GM04504 (cell line): ENCODE measurements around the gene TRPM5.

Source experiments
- DNase-seq: peaks from one replicate; pipeline ENCODE4 v3.0.0-alpha.2; 2012; ENCODE audit warnings: low read depth

The TRPM5 gene

DNA sequence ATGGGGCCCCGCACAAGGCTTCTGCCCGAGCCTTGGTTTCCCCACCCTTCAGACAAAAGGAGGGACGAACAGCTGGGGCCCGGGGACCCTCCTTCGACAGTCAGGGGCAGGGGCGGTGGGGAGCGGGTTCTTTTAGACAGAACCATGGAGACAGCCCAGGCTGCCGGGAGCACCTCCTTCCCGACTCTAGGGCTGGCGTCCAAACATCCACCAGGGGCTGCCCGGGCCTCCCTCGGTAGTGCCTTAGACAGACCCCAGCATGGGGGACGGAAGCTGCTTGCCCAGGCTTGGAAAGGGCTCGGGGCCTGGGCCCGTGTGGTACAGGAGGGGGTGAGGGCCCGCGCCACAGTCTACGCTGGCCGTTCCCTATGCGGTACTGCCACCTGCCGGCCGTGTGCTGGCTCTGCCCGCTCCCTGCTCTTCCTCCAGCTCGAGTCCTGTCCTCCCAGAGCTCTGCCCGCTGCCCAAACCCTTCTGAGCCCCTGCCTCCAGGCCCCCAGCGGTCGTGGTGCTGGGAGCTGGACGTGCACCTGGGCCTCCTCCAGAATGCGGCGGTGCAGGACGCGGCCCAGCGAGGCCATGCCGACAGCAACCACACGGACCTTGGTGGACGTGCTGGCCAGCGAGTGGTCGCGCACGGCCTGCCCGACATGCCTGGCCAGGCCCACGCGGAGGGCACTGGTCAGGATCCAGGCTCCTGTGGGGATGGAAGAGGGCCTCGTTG lies 23.6 kb downstream of the TRPM5 start:
- no peak for DNase-seq

DNA sequence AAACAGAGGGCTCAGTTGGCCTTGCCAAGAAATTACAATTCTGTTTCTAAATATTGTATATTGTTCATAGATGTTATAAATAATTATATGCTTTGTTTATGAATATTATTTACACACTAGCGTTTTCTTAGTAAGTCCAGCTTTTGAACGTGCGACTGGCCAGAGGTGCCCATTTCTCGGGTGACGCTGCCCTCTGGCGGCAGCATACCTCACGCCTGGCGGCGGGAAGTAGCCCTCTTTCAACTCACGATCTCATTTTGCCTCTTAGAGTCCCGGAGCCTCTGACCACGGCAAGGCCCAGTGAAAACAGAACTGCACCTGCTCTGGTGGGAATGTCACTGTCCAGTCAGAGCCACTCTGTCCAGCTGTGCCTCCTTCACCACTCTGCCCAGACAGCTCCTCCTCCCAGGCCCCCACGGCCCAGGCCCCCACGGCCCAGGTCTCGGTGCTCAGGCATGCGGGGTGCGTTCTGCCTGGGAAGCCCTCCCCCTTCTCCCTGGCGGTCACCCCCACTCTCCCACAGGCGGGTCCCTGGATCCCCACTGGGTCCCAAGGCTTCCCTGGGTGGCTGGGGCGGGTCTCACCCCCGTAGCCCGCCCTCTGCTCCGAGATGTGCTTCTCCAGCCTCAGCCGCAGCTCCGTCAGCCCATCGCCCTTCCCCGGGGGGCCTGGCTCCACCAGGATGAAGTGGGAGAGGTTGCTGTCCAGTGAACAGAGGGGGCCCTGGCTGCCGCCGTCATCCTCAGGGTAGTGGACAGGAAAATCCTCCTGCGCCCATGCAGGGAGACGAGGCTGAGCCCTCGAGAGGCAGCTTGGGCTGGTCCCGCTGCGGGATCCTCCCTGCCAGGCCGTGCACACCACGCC lies 24.4 kb downstream of the TRPM5 start:
- DNase-seq, result no peak

DNA sequence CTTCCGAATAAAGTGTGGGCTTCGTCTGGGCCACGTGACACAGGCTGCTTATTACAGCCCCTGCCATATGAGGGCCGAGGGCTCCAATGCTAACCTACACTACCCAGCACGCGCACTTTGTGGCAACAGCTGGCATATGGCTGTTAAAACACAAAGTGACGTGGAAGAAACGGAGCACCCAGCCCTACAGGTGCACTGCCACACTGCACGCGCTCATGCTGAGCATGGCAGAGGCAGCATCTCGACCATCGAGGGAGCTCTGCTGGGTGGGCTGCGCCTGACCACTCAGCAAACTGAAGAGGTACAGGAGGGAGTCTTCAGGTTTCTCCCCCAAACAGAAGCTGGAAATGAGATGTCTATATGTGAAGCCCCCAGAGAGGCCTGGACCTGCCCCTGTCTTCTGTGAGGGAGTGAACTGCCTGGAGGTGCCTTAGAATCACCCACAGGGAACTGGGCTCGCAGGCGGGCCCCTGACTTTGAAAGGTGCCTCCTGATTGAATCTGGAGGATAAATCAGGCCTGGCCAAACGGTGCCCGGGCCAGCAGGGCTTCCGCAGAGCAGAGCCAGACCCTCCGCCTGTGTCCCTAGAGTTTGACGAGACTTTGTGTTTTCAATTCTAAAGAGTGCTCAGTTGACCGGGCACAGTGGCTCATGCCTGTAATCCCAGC lies 25.5 kb downstream of the TRPM5 start:
- no peak for DNase-seq

DNA sequence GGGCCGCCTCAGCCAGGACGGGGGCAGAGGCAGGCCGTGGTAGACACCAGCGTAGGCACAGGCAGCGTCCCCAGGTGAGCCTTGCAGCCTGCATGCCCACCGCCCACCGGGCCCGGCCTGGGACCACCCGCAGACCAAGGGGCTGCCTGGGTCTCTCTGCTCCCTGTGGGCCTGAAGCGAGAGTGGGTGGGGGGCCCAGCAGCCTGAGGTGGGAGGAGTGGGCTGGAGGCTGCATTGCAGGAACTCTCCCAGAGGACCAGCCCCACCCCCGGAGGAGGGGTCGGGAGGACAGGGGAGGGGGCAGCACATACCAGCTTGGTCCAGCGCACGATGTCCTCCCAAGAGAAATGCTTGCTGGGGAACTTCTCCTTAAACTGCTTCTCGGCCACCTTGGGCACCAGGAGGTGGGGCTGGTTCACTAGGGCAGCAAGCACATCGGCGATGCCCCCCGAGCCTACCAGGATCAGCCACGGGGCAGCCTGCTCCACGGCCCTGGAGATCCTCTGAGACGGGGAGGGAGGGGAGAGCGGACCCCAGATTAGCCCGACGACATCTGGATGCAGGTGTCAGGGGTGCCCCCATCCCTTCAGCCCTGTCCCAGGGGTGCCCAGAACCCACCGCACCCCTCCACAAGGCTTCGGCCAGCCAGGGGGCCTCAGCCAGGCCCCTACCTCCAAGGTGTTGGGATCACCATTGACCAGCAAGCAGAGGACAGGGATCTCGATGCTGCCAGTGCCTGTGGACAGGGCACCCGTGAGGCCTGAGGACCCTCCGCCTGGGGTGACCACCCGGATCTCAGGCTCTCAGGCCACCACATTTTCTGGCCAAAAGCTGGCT lies 26.2 kb downstream of the TRPM5 start:
- DNase-seq, result no peak

DNA sequence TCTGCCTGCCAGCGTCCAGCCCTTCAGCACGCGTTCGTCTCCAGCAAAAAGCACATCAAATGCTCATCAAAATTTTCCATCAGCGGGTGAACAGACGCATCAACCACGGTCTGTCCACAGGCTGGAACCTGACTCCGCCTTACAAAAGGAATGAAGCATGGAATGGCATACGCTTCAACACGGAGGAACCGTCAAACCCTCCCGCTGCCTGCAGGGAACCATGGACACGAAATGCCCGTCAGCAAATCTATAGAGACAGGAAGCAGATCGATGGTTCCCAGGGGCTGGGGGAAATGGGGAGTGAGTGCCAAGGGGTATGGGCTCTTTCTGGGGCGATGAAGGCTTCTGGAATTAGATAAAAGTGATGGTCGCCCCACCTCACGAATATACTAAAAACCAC lies 27.5 kb downstream of the TRPM5 start:
- DNase-seq, result no peak

DNA sequence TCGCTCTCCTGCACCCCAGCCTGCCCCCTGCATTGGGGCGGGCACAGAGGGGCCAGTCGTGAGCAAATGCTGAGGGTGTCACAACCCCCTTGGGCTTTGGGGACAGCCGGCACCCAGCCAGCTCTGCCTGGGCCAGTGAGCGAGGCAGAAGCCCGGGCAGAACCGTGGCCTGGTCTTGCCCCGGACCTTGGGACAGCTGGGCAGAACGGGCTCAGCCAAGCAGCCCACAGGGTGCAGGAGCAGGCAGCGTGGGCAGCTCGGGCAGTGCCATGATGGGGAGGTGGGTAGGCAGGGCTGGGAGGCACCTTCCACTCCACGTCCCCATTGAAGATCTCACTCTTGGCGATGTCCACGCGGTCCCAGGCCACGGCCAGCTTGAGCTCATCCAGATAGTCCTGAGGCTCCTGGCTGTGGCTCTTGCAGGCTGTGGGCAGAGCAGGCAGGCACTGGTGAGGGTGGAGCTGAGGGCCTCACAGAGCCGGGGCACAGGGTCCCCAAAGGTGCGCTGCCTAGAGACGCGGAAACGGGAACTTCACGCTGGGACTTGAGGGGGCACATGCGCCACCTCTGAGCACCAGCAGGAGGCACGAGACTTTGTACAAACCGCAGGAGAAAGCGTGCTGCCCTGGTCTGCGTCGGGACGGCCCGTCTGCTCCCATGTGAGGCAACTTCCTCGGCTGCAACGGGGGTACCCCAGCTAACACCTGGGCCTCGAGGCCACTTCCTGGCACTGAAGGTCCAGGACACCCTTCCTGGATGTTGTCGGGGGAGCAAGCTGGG lies 28.5 kb downstream of the TRPM5 start:
- DNase-seq, result no peak

DNA sequence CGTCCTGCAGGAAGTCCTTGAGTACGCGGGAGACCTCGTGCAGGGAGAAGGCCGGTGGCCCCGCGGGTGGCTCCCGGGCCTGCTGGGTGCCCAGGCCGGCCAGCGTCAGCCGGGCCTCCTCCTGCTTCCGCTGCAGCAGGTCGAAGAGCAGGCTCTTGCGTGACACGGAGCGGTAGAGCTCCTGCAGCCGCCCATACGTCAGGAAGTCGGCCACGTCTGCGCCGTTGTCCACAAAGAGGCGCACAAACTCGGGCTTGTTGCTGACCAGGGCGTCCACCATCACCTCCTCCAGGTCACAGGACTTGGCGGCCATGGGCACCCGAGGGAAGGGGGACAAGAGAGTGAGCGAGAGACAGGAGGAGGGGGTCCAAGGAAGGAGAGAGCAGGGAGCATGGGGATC lies 29.1 kb downstream of the TRPM5 start:
- no peak for DNase-seq

DNA sequence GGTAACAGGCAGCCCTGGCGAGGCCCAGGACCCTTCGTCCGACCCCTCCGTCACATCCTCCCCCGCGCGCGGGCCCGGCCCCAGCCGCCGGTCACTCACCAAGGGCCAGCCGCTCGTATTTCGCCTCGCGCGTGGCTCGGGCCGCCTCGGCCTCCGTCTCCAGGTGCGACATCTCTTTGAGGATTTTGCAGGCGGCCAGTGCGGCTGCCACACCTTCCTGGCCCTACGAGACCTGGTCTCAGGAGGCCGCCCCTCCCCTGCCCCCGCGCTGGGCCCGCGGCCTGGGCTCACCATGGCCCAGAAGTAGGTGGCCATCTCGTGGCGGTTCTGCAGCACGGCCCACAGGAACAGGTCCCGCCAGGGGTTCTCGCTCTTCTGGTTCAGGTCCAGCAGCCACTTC lies 29.7 kb downstream of the TRPM5 start:
- DNase-seq, result no peak

DNA sequence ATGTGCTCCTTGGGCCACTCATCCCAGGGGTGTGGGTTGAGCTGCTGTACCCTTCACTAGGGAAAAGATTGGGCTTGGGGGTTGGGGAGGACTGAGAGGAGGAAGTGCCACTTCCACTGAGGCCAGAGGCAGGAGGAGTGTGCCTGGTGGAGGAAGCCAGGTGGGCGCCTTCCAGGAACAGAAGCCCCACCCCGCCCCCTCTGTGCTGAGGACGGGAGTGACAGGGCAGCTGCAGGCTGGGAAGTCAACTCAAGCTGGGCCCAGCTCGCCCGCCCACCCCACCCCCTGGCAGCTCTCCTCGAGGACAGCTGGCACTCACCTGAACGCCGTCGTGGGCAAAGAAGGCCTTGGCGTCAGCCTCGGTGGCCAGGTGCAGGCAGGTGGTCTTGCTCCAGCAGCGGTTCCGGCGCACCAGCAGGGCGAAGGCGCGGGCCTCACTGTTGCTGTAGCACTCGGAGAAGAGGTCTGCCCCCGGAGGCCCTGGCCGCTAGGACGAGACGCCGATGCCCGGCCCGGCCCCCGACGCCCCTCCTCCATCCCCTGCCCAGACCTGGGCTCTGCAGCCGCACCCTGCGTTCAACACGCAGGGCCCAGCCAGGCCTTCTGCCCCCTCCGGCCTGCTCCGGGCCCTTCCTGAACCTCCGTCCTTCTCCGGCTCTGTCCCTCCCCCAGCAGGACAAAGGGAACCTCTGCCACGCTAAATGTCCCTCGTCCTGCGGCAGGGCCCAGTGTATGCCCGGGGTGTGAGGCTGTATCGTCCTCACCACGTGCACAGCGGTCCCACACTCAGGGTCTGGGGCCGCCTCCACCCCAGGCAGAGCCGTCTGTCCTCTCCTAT lies 30.4 kb downstream of the TRPM5 start:
- no peak for DNase-seq

DNA sequence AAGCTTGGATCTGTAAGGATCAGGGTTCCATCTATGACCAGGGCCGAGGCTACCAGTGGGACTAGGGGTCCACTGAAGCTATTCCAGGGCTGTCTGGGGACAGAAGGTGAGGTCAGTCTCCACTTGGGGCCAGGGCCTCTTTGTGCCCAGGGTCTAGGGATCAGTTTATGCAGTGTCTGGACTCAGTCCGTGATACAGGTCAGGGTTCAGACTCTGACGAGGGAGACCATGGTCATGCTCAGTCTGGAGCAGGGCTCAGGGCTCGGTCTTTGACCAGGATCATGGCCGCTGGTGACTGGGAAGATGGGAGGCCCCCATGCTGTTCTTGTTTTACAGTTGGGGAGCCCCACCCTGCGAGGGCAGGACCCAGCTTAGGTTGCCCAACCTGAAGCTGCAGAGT lies 32.0 kb downstream of the TRPM5 start:
- no peak for DNase-seq

DNA sequence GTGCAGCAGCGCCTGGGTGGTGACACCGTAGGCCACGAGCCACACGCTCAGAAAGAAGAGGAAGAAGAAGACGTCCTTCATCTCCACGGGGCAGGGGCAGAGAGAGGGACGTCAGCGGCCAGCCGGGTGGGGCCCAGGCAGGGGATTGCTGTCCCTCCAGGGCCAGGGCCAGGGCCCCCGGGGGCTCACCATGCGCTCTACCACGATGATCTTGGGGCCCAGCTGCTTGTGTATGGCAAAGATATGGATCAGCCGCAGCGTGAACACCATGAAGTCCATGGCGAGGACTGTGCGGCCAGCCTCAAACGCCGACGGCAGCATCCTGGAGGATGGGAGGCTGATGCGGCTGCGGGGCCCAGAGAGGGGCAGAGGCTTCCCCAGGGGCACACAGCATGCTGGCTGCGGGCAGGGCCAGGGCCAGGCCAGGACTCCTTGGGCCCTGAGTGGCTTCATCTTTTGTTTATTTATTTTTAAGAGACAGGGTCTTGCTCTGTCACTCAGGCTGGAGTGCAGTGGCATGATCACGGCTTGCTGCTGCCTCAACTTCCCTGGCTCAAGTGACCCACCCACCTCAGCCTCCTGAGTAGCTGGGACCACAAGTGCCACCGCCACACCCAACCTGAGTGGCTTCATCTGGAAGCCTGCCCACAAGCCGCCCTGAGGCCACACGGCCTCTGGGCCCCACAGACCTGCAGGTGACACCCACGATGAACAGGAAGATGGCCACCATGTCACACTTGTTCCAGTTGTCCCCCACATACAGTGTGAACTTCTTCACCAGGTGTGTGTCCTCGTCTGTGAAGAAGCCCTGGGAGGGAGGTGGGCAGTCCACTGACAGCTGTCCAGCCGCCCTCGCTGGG lies 32.6 kb downstream of the TRPM5 start:
- no peak for DNase-seq

DNA sequence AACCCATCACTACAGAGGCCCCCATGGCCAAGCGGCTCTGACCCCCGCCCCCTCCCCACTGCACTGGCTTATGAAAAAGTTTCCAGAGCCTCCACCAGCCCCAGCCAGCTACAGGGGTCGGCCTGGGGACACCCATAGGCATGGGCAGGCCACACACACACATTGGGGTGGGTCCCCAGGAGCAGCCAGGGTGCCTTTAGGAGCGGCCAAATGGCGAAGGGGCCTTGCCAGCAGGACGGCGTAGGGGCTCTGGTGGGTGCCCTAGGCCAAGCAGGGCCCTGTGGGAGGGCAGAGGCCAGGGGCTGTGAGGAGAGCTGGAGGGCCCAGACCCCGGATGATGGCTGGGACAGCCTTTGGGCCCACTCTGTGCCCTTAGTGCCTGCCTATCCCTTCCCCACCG lies 33.7 kb downstream of the TRPM5 start:
- no peak for DNase-seq

DNA sequence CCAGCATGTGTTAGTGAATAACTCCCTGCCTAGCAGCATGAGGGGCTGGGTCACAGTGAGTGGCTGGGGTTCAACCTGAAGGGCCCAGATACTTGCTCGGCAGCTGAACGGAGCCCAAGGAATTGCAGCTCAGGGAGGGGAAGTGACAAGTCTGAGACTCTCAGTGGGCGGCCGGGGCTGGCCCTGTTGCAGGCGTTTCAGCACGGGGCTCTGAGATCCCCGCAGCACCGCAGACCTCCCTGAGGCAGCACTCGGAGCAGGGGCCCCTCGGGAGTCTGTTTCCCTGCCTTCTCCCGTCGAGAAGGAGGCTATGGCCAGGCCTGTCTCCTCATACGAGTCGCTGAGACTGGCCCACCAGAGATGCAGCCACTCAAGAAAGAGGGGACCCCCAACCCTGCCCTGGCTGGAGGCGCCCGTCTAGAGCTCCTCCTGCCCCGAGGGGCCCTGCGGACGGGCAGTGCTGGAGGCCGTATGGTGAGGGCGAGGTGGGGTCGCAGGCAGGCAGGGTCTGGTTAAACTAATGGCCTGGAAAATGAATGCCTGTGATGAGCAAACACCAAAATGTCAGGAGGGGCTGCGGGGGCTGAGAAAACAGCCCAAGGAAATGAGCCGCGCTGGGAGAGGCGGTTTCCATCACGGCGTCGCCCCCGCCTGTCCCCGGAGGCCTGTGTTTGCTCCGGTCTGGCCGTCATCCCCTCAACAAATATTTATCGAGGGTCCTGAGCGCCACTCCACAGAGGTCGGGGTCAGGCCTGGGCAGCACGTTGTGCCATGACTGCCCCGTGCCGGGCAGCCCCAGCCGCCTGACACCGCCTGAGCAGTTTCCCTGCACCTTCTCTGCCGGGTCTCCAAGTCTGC lies 34.5 kb downstream of the TRPM5 start:
- no peak for DNase-seq

DNA sequence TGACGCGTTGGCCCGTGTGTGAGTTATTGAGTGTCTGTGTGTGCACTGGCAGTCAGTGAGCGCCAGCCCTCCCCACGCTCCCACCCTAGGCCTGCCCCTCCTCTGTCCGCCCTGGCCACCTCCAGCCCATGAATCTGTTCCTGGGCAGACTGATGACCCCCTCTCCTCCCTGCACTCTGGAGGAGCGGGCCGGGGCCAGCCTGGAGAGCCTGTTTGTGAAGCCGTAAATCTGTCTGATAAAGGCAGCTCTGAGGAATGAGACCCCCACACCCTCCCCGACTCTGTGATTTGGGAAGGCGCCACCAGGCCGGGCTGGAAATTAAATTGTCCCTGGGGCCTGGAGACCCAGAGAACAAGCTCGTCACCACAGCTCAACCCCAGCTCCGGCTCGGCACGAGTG lies 35.2 kb downstream of the TRPM5 start:
- no peak for DNase-seq

DNA sequence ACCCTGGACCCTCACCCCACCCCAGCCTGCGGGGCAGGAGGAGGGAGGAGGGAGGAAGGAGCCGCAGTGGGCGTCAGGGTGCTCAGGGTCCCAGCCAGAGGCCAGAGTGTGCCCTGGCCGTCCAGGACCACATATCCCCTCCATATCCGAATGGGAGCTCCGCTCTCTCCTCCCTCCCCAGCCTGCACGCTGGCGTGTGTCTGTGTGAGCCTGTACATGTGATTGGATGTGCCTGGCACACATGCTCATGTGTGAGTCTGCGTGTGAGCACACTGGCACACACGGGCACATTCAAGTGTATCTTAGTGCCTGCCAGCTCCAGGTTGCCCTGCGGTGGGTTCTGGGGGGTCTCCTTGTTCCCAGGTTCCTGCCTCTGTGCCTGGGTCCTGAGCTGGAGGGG lies 35.6 kb downstream of the TRPM5 start:
- DNase-seq, result no peak

DNA sequence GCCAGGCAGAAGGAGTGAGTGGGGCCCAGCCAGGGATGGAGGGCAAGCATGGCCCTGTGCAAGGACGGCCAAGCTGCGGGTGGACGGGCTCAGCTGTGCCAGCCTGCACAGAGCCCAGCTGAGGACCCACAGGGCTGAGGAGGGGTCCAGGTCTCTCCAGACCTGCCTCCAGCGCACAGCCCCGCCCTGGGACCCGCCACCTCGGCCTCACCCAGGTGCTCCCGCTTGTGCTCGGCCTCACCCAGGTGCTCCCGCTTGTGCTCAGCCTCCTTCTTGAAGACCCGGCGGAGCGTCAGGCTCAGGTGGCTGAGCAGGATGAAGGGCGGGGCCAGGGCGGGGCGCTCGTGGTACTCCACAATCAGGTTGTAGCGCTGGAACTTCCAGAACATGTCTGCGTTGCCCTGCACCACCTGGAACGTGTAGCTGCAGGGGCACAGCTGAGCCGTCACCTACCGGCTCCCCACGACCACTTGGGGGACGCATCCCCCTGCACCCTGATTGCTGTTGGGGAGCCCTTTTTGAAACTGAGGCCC lies 37.4 kb downstream of the TRPM5 start:
- no peak for DNase-seq

DNA sequence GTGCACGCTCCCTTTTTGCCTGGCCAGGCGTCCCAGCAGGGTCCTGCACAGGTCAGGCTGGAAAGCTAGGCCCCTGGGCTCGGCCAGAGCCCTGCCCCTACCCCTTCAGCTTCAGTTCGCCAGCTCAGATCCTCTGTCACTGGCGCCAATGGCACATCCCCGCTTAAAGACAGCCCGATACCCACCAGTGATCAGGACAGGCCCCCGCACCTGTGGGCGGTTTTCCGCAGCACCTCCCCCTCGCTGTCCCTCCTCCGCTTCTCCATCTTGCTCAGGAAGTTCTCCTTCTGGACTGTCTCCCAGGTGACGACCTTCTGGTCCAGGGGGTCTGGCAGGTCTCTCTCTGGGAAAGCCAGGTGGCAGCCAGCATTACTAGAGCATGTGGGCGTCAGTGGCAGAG lies 37.9 kb downstream of the TRPM5 start:
- no peak for DNase-seq

DNA sequence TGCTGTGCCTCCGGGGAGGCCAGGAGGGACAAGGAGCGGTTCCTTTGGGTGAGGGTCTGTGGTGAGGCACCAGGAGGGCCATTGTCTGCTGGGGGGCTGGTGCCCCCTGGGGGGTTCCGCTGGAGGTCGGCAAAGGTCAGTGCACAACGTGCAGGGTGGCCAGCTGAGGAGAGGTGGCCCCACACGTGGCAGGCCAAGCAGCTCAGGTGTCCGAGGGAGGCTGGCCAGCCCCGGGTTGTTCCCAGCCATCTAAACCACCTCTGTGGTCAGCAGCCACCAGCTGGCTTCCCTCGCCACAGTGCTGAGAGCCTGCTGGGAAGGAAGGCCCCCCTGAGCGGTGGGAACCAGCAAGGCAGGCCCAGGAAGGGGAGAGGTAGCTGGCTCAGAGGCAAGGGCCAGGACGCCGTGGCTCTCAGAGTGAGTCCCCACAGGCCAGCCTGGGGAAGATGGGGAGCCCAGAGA lies 39.5 kb downstream of the TRPM5 start:
- no peak for DNase-seq
